MCF 10A (cell line): ENCODE data around the gene ZBTB40. TPM values are rescaled to one million over a fixed set of nuclear protein-coding genes. Genes with fewer than 3 reads are reported as not detected.

Source experiments
- BruUV-seq: library from RNA; stranded (reverse); fragments of 400-500 nt; replicated peaks from 2 replicates; lab custom pipeline; 2021; lab: Mats Ljungman, UMichigan
- CTCF ChIA-PET: fragments of 300-600 bp; sonication (Branson Sonifier 250); formaldehyde crosslinking; extraction: SDS; loops from one replicate; lab custom pipeline; 2021; ENCODE audit warnings: antibody characterized with exemption, inconsistent platforms; lab: Yijun Ruan, JAX
- POLR2A ChIA-PET: fragments of 300-600, 350-650 bp; sonication (Branson Sonifier 250); formaldehyde crosslinking; extraction: SDS; loops from one replicate; lab custom pipeline; 2020; ENCODE audit warnings: antibody characterized with exemption, inconsistent platforms; lab: Yijun Ruan, JAX
- DNase-seq: peaks from one replicate; pipeline ENCODE4 v3.0.0-alpha.2; 2018; ENCODE audit not compliant: unreplicated experiment
- H3K27ac Mint-ChIP-seq: one replicate; pipeline ENCODE4 v1.8.0; 2022; ENCODE audit warnings: mild to moderate bottlenecking, low read depth, mixed read lengths; ENCODE audit not compliant: unreplicated experiment
- H3K27me3 Mint-ChIP-seq: one replicate; pipeline ENCODE4 v1.8.0; 2022; ENCODE audit warnings: mixed read lengths; ENCODE audit not compliant: insufficient read depth, unreplicated experiment
- H3K36me3 Mint-ChIP-seq: one replicate; pipeline ENCODE4 v1.8.0; 2022; ENCODE audit warnings: mild to moderate bottlenecking, moderate library complexity, mixed read lengths; ENCODE audit not compliant: insufficient read depth, unreplicated experiment
- H3K4me1 Mint-ChIP-seq: one replicate; pipeline ENCODE4 v1.8.0; 2022; ENCODE audit warnings: mixed read lengths; ENCODE audit not compliant: insufficient read depth, unreplicated experiment
- H3K4me3 Mint-ChIP-seq: one replicate; pipeline ENCODE4 v1.8.0; 2022; ENCODE audit warnings: mild to moderate bottlenecking, moderate library complexity, mixed read lengths; ENCODE audit not compliant: unreplicated experiment
- H3K9me3 Mint-ChIP-seq: one replicate; pipeline ENCODE4 v1.8.0; 2022; ENCODE audit warnings: mixed read lengths; ENCODE audit not compliant: unreplicated experiment
- CTCF ChIP-seq: fragments of 200-600 bp; IDR thresholded peaks from one replicate; pipeline ENCODE4 v1.8.0; 2022; ENCODE audit warnings: antibody characterized with exemption, mild to moderate bottlenecking; ENCODE audit not compliant: unreplicated experiment
- intact Hi-C: fragments of 100-400 bp; cut with micrococcal nuclease; formaldehyde crosslinking; loops from 2 replicates; pipeline ENCODE4 v1.14.1; 2022
- total RNA-seq: library from RNA; stranded (reverse); gene quantifications from 2 replicates; pipeline ENCODE4 v1.2.3, GENCODE V29; 2022

ZBTB40 gene
- total RNA-seq, 1 experiment from 2014 or later = 20.4 TPM

- TF ChIP-seq CTCF = no peak
- Mint-ChIP-seq H3K4me3 (no peak overlapping the region), H3K27ac (no peak overlapping the region), H3K4me1 (peaks cover 6% of the 10 kb centered on the region), H3K27me3 (peaks cover 51% of the 10 kb centered on the region), H3K9me3 (no peaks in the 10 kb centered on the region), H3K36me3 (no peaks in the 10 kb centered on the region)
- intact Hi-C loops = no loop called here
- ChIA-PET POLR2A (interaction anchor here (0.7 kb wide), 1 partner anchor 781 kb away, joined by 5 read pairs; no protein-coding TSS in a partner anchor), CTCF (no interaction called here)
- DNase-seq = no peak
- no TSS peak for BruUV-seq
Measured at GRCh38 chr1:22547818-22548462, 96.3 kb downstream of the ZBTB40 start.

DNA sequence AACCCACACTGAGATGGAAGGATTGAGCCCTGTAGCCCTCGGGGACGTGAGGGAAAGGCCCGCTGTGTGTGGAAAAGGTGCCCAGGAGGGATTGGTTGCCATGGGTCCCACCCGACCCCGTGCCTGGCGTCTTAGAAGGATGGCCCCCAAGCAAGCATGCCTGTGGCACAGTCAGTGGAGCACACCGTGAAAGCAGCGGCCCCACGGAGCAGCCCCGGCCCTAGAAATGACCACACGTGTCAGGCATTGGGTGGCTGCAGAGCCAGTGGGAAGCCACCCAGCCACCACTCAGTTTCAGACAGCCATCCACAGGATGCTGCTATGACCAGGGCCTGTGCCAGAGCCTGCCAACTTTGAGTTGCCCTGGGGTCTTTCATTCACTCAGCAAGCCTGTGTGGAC is 98.4 kb downstream of the ZBTB40 start:
- ChIA-PET CTCF (interaction anchor here (0.6 kb wide), 1 partner anchor 1941 kb away, joined by 3 read pairs; no protein-coding TSS in a partner anchor), POLR2A (no interaction called here)
- intact Hi-C loops = no loop called here
- TF ChIP-seq CTCF = no peak
- DNase-seq = no peak
- no peaks in the 10 kb centered on the region for H3K36me3 Mint-ChIP-seq
- peaks cover 65% of the 10 kb centered on the region for H3K27me3 Mint-ChIP-seq
- no TSS peak for BruUV-seq
- peaks cover 6% of the 10 kb centered on the region for H3K4me1 Mint-ChIP-seq
- no peak overlapping the region for H3K27ac Mint-ChIP-seq
- no peaks in the 10 kb centered on the region for H3K9me3 Mint-ChIP-seq
- H3K4me3 Mint-ChIP-seq = no peak overlapping the region

DNA sequence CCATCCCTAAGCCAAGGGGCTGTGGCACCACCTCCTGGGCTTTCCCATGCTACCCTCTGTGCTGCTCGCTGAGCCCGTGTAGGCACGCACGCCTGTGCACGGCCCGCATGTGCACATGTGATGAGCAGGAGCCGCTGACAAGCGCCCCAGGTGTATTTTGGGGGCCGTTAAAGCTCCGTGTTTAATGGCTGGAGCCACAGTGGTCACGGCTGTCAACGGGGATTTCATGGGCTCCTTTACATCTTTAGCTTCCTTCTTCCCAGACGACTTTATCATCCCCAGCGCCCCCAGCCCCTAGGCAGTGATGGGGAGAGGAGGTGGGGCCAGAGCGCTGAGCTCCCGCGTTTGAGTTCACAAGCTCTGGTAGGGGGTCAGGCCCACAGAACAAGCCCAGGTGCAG is 99.9 kb downstream of the ZBTB40 start:
- POLR2A ChIA-PET = no interaction called here
- peaks cover 67% of the 10 kb centered on the region for H3K27me3 Mint-ChIP-seq
- H3K4me1 Mint-ChIP-seq = peaks cover 6% of the 10 kb centered on the region
- no peak for DNase-seq
- no peaks in the 10 kb centered on the region for H3K36me3 Mint-ChIP-seq
- H3K27ac Mint-ChIP-seq = no peak overlapping the region
- no peaks in the 10 kb centered on the region for H3K9me3 Mint-ChIP-seq
- CTCF ChIA-PET = no interaction called here
- intact Hi-C loops = no loop called here
- no peak overlapping the region for H3K4me3 Mint-ChIP-seq
- BruUV-seq = no TSS peak
- TF ChIP-seq CTCF = no peak

DNA sequence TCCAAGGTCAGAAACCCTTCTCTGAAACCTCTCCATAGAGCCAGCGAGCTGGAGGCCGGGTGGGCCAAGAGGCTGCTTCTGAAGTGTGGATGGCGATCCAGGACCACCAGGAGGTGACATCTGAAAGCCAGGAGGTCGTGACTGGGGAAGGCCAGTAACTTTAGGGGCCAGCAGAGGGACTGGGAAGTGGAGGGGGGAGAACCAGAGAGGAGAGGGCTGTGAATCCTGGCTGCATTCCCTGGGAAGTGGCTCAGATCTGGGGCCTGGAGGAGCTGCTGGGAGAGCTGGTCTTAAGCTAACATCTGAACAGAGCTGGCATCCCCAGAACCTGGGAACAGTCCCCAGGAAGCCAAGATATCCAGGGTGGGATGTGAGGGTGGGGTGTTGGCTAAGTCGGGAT is 100.4 kb downstream of the ZBTB40 start:
- no peak overlapping the region for H3K4me3 Mint-ChIP-seq
- H3K27me3 Mint-ChIP-seq = peaks cover 67% of the 10 kb centered on the region
- no TSS peak for BruUV-seq
- no peak overlapping the region for H3K27ac Mint-ChIP-seq
- peaks cover 5% of the 10 kb centered on the region for H3K4me1 Mint-ChIP-seq
- no peak for TF ChIP-seq CTCF
- no peak for DNase-seq
- H3K9me3 Mint-ChIP-seq = no peaks in the 10 kb centered on the region
- no peaks in the 10 kb centered on the region for H3K36me3 Mint-ChIP-seq
- intact Hi-C loops = no loop called here
- POLR2A ChIA-PET = no interaction called here
- CTCF ChIA-PET = no interaction called here
